ENCODE results near the gene CHMP2A. TPM values are rescaled to one million over a fixed set of nuclear protein-coding genes. Genes with fewer than 3 reads are reported as not detected.

The CHMP2A gene
- total RNA-seq, 1 experiment from 2014 or later, result 109 TPM

DNA sequence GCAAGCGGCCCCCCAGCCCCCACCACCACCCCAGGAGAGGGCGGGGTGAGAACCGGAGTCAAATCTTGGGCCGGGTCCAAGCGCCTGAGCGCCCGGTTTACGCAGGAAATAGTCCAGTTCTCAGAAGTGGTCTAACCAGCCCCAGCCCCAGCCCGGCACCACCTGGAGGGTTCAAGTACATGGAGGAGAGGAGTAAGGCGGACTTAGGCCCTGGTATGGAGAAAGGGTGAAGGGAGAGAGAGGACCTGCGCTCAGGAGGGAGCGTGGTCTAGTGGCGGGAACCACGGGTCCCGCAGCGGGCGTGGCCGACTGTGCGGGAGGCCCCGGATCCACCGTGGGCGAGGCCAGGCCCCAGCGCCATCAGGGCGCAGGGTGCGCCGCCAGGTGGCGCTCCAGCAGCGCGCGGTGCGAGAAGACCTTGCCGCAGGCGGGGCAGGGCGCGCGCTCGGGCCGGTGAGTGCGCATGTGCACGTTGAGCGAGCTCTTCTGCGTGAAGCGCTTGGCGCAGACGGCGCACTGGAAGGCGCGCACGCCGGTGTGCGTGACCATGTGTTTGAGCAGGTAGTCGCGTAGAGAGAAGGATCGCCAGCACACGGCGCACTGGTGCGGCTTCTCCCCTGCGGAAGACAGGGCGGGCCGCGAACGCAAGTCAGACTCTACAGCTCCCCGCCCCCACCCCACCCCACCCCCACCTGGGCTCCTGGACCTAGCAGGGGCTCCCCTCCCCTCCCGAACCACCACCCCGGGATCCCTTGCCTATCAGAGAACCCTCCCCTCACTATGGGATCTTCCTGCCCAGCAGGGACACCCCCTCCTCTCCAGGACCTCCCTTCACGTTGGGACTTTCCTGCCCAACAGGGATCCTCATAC, 41.0 kb downstream of the CHMP2A start (continued):
- TF ChIP-seq ATF3 (CRISPR knock-in tag; conservative IDR thresholded peaks at IDR 0.05) (no peak), ZNF263 (CRISPR knock-in tag; IDR thresholded peaks at IDR 0.05; ENCODE audit: low read depth) (no peak), NR1H2 (CRISPR knock-in tag; IDR thresholded peaks at IDR 0.05) (no peak), TCF7 (CRISPR knock-in tag; IDR thresholded peaks at IDR 0.05; ENCODE audit: low read depth) (no peak), ZNF219 (CRISPR knock-in tag; IDR thresholded peaks at IDR 0.05; ENCODE audit: borderline replicate concordance) (no peak), IRF1 (CRISPR knock-in tag; IDR thresholded peaks at IDR 0.05) (peak; percentile 87; the same call in 1 of the 2 replicates), NFATC4 (CRISPR knock-in tag; IDR thresholded peaks at IDR 0.05) (no peak), MYBL2 (CRISPR knock-in tag; IDR thresholded peaks at IDR 0.05) (no peak), SOX15 (CRISPR knock-in tag; IDR thresholded peaks at IDR 0.05) (no peak), E2F4 (CRISPR knock-in tag; IDR thresholded peaks at IDR 0.05; ENCODE audit: borderline replicate concordance, low read depth) (no peak), OVOL2 (CRISPR knock-in tag; IDR thresholded peaks at IDR 0.05; ENCODE audit: borderline replicate concordance) (no peak), ZNF671 (CRISPR knock-in tag; IDR thresholded peaks at IDR 0.05) (no peak), RORB (CRISPR knock-in tag; IDR thresholded peaks at IDR 0.05) (no peak), ZNF281 (CRISPR knock-in tag; IDR thresholded peaks at IDR 0.05) (no peak; the same call in 1 of the 2 replicates), ZNF138 (CRISPR knock-in tag; conservative IDR thresholded peaks at IDR 0.05) (0 out of 2 replicates have a peak, but pooled peaks have one; percentile 58), SMAD3 (CRISPR knock-in tag; IDR thresholded peaks at IDR 0.05; ENCODE audit: borderline replicate concordance) (no peak; the same call in 1 of the 2 replicates), MXD4 (CRISPR knock-in tag; IDR thresholded peaks at IDR 0.05; ENCODE audit: borderline replicate concordance) (no peak), CREM (CRISPR knock-in tag; IDR thresholded peaks at IDR 0.05) (0 out of 2 replicates have a peak, but pooled peaks have one; percentile 54)
- TF ChIP-seq, protein P1, sequence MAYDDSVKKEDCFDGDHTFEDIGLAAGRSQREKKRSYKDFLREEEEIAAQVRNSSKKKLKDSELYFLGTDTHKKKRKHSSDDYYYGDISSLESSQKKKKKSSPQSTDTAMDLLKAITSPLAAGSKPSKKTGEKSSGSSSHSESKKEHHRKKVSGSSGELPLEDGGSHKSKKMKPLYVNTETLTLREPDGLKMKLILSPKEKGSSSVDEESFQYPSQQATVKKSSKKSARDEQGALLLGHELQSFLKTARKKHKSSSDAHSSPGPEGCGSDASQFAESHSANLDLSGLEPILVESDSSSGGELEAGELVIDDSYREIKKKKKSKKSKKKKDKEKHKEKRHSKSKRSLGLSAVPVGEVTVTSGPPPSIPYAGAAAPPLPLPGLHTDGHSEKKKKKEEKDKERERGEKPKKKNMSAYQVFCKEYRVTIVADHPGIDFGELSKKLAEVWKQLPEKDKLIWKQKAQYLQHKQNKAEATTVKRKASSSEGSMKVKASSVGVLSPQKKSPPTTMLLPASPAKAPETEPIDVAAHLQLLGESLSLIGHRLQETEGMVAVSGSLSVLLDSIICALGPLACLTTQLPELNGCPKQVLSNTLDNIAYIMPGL (CRISPR knock-in tag; IDR thresholded peaks at IDR 0.05), result peak; percentile 92; the same call in 1 of the 2 replicates
- TF ChIP-seq, protein P2, sequence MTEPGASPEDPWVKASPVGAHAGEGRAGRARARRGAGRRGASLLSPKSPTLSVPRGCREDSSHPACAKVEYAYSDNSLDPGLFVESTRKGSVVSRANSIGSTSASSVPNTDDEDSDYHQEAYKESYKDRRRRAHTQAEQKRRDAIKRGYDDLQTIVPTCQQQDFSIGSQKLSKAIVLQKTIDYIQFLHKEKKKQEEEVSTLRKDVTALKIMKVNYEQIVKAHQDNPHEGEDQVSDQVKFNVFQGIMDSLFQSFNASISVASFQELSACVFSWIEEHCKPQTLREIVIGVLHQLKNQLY (CRISPR knock-in tag; IDR thresholded peaks at IDR 0.05), result no peak
- TF ChIP-seq, protein P3, sequence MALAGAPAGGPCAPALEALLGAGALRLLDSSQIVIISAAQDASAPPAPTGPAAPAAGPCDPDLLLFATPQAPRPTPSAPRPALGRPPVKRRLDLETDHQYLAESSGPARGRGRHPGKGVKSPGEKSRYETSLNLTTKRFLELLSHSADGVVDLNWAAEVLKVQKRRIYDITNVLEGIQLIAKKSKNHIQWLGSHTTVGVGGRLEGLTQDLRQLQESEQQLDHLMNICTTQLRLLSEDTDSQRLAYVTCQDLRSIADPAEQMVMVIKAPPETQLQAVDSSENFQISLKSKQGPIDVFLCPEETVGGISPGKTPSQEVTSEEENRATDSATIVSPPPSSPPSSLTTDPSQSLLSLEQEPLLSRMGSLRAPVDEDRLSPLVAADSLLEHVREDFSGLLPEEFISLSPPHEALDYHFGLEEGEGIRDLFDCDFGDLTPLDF (CRISPR knock-in tag; IDR thresholded peaks at IDR 0.05), result 0 out of 2 replicates have a peak, but pooled peaks have one; percentile 37
- TF ChIP-seq, protein P4, sequence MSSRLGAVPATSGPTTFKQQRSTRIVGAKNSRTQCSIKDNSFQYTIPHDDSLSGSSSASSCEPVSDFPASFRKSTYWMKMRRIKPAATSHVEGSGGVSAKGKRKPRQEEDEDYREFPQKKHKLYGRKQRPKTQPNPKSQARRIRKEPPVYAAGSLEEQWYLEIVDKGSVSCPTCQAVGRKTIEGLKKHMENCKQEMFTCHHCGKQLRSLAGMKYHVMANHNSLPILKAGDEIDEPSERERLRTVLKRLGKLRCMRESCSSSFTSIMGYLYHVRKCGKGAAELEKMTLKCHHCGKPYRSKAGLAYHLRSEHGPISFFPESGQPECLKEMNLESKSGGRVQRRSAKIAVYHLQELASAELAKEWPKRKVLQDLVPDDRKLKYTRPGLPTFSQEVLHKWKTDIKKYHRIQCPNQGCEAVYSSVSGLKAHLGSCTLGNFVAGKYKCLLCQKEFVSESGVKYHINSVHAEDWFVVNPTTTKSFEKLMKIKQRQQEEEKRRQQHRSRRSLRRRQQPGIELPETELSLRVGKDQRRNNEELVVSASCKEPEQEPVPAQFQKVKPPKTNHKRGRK (CRISPR knock-in tag; IDR thresholded peaks at IDR 0.05; ENCODE audit: borderline replicate concordance), result no peak
- TF ChIP-seq, protein P5, sequence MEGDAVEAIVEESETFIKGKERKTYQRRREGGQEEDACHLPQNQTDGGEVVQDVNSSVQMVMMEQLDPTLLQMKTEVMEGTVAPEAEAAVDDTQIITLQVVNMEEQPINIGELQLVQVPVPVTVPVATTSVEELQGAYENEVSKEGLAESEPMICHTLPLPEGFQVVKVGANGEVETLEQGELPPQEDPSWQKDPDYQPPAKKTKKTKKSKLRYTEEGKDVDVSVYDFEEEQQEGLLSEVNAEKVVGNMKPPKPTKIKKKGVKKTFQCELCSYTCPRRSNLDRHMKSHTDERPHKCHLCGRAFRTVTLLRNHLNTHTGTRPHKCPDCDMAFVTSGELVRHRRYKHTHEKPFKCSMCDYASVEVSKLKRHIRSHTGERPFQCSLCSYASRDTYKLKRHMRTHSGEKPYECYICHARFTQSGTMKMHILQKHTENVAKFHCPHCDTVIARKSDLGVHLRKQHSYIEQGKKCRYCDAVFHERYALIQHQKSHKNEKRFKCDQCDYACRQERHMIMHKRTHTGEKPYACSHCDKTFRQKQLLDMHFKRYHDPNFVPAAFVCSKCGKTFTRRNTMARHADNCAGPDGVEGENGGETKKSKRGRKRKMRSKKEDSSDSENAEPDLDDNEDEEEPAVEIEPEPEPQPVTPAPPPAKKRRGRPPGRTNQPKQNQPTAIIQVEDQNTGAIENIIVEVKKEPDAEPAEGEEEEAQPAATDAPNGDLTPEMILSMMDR (IDR thresholded peaks at IDR 0.05), result peak; percentile 89
